Pancreas (tissue), 10 donors: Measurements from ENCODE around the gene MFAP5. TPM values are rescaled to one million over a fixed set of nuclear protein-coding genes. Genes with fewer than 3 reads are reported as not detected.
A peak's percentile ranks its signal among the peaks of the same experiment; 100 is the strongest.
"Not testable (repeated sequence)": the region's sequence is repeated elsewhere in the genome, so short reads cannot be mapped to it uniquely, and the experiment has no call there.

Experiments used
- ATAC-seq, 4 donors: fragments of 200-7000 bp; cut with Tn5 transposase; one replicate each; pipeline versions ENCODE4 v1.8.0 to v1.9.1; 2020; ENCODE audit warnings: mild to moderate bottlenecking in 4 of 4, moderate library complexity in 4 of 4
- DNase-seq, 6 donors: peaks; one replicate each; pipeline ENCODE4 v3.0.0-alpha.2; 2020
- FAIRE-seq: peaks from 2 replicates; lab custom pipeline; 2012; peaks lifted over from hg19 to GRCh38; lab: Jason Lieb, UNC
- H3K27ac ChIP-seq, 4 donors: fragments of 200-600 bp; sonication (generic); 1 replicate in 3 of 4; 2 replicates in 1 of 4; pipeline versions ENCODE4 v1.5.0 to v1.8.0; 2020
- H3K27me3 ChIP-seq, 4 donors: fragments of 200-600 bp; one replicate each; pipeline ENCODE4 v1.8.0; 2021
- H3K36me3 ChIP-seq, 3 donors: fragments of 200-600 bp; sonication (generic) in 1 of 3; one replicate each; pipeline versions ENCODE4 v1.5.0 to v1.8.0; 2020 to 2021
- H3K4me1 ChIP-seq, 3 donors: fragments of 200-600 bp; one replicate each; pipeline ENCODE4 v1.8.0; 2021
- H3K4me3 ChIP-seq, 4 donors: fragments of 200-600 bp; sonication (generic) in 2 of 4; one replicate each; pipeline versions ENCODE4 v1.5.0 to v1.8.0; 2020 to 2021
- H3K9me3 ChIP-seq, 4 donors: fragments of 200-600 bp; one replicate each; pipeline ENCODE4 v1.8.0; 2021
- CTCF ChIP-seq, 4 donors: fragments of 200-600 bp; sonication (generic) in 3 of 4; IDR thresholded peaks; one replicate each; pipeline versions ENCODE4 v1.5.0 to v1.8.0; 2021; ENCODE audit warnings: antibody characterized with exemption in 4 of 4
- WGBS, 2 donors: extraction: QIAGEN DNeasy Blood & Tissue Kit; methylation state at CpG; one replicate each; pipeline ENCODE4 v1.1.7; 2013; 5-methylcytosine and 5-hydroxymethylcytosine counted together
- intact Hi-C, 3 donors: fragments of 100-400 bp; cut with DNase I; formaldehyde crosslinking; loops; one replicate each; pipeline versions ENCODE4 v1.11.1 to v1.14.2; 2022
- polyA plus RNA-seq, 2 donors: library from polyadenylated mRNA; stranded (reverse); fragments of 200-250 nt; gene quantifications; one replicate each; pipeline ENCODE4 v1.2.3, GENCODE V29; 2013
- total RNA-seq, 6 donors: library from RNA; stranded (reverse); fragmentation: NEBNext Ultra II Directional in 4 of 6; extraction: Animal tissue kit (Norgen Biotek cat#: 25700) in 4 of 6; gene quantifications; one replicate each; pipeline versions ENCODE4 v1.2.1 to v1.2.4, GENCODE V29; 2021 to 2023
- donor health status: healthy with polysubstance abuse.
- donor health status: DM: no; HTN: no; CAD: no; lungs with moderate emphysema.
- donor health status: DM: no; HTN: no; CAD: no.
- donor health status: control.
- donor health status: control.
- donor health status: Bipolar disorder and iron deficiency.
- donor health status: DM: yes; HTN: yes; CAD: no.
- donor health status: DM: no; HTN: no; CAD: no.
- donor health status: DM: no; HTN: no; CAD: no.
- donor health status: DM: yes; HTN: yes; CAD: no.

Gene MFAP5
- total and polyA plus RNA-seq, 8 donors = 0.19 to 14.7 (median 4.6) TPM

DNA sequence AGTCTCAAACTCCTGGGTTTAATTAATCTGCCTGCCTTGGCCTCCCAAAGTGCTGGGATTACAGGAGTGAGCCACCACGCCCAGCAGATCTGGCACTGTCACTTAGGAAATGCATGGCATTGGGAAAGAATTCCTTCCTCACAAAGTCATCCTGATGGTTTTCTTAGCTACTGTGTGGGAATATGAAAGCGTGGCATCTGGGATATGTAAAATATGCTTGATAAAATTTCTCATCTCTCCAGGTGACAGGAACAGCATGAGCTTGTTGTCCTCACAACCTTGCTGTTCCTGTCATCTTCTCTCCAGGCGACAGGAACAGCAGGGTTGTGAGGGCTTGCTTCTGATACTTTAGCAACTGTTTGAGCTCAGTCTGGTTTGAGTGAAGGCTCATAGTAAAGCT, 33.9 kb downstream of the MFAP5 start:
- FAIRE-seq (no peak), DNase-seq (no peak), ATAC-seq (no peak)
- H3K4me3 ChIP-seq = no peak overlapping the region
- H3K4me1 ChIP-seq = no peaks in the 10 kb centered on the region
- H3K27ac ChIP-seq = no peak overlapping the region
- TF ChIP-seq CTCF (IDR thresholded peaks at IDR 0.05) = no peak
- intact Hi-C loops = no loop called here
- no peaks in the 10 kb centered on the region for H3K9me3 ChIP-seq
- no peaks in the 10 kb centered on the region for H3K27me3 ChIP-seq
- no peaks in the 10 kb centered on the region for H3K36me3 ChIP-seq
- WGBS, 2 donors = 68 to 69% methylated on average over 3 of the region's 3 CpGs

GRCh38 chr12:8624750-8625149, 37.9 kb downstream of the MFAP5 start:
- H3K27me3 ChIP-seq, H3K9me3 ChIP-seq, FAIRE-seq, H3K4me1 ChIP-seq, intact Hi-C loops, ATAC-seq, H3K27ac ChIP-seq, H3K4me3 ChIP-seq, H3K36me3 ChIP-seq: not testable (repeated sequence)
- WGBS, 2 donors = 97 to 99% methylated on average over 13 to 25 of the region's 26 CpGs
- peak in 1 of 6 donors; percentile 44 for DNase-seq

GRCh38 chr12:8622646-8623045, 40.0 kb downstream of the MFAP5 start:
- Histone ChIP-seq H3K9me3 (no peaks in the 10 kb centered on the region), H3K27ac (no peak overlapping the region), H3K4me1 (no peaks in the 10 kb centered on the region), H3K36me3 (no peaks in the 10 kb centered on the region), H3K4me3 (no peak overlapping the region), H3K27me3 (no peaks in the 10 kb centered on the region)
- FAIRE-seq (no peak), DNase-seq (no peak), ATAC-seq (no peak)
- 57 to 58% methylated on average over 4 of the region's 4 CpGs for WGBS, 2 donors
- intact Hi-C loops = no loop called here
- no peak for TF ChIP-seq CTCF (IDR thresholded peaks at IDR 0.05)

DNA sequence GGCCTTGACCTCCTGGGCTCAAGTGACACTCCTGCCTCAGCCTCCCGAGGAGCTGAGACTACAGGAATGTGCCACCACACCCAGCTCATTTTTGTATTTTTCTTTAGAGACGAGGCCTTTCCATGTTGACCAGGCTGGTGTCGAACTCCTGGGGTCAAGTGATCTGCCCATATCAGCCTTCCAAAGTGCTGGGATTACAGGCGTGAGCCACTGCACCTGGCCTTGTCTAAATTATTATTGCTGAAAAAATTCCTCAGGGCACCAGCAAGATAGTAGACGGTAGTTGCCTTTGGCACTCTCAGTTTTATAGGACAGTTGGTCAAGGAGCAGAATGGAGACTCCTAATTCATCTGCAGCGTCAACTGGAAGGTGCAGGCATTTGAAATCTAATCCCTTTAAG, 47.4 kb downstream of the MFAP5 start:
- Histone ChIP-seq H3K27ac (no peak overlapping the region), H3K4me1 (no peaks in the 10 kb centered on the region), H3K9me3 (no peaks in the 10 kb centered on the region), H3K36me3 (no peaks in the 10 kb centered on the region), H3K4me3 (no peak overlapping the region), H3K27me3 (no peaks in the 10 kb centered on the region)
- DNase-seq = no peak
- 70 to 79% methylated on average over 6 of the region's 6 CpGs for WGBS, 2 donors
- no peak for FAIRE-seq
- no peak for ATAC-seq
- intact Hi-C loops = no loop called here
- TF ChIP-seq CTCF (IDR thresholded peaks at IDR 0.05) = no peak

- H3K4me1 ChIP-seq, DNase-seq, H3K4me3 ChIP-seq, H3K36me3 ChIP-seq, ATAC-seq, H3K9me3 ChIP-seq, intact Hi-C loops, H3K27me3 ChIP-seq, FAIRE-seq, H3K27ac ChIP-seq: not testable (repeated sequence)
- 84 to 100% methylated on average over 1 of the region's 1 CpG for WGBS, 2 donors
These were observed 48.7 kb downstream of the MFAP5 start for GRCh38 chr12:8613881-8614280.

DNA sequence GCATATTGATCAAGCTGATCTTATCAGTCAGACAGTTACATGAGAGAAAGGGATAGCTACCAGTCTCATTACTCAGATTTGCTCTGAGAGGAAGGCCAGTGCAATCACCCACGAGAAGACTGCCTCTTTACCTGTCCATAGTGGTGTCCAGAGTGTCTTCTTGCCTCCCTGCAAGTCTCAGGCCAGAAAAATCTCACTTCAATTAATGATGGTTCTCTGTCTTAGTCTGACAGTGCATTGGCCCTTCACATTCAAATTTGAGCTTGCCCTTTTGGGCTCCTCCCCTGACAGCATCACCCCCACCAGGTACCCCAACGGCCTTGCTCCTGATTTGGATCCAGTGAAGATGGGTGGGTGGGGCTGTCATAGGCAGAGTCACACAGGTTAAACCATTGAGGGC, 50.0 kb downstream of the MFAP5 start, which contains the start of gene AICDA:
Gene AICDA (minus strand): TSS at position 231 of the 400 bp plus-strand sequence. CDS start 92 bp downstream, at position 139.
- WGBS, 2 donors = 49 to 61% methylated on average over 2 of the region's 2 CpGs
- intact Hi-C loops = no loop called here
- Histone ChIP-seq H3K27ac (no peak within 1 kb of the TSS), H3K4me1 (no peaks in the 10 kb centered on the region), H3K27me3 (no peaks in the 10 kb centered on the region), H3K9me3 (no peaks in the 10 kb centered on the region), H3K4me3 (no peak within 1 kb of the TSS), H3K36me3 (no peaks in the 10 kb centered on the region)
- ATAC-seq (no peak), DNase-seq (no peak), FAIRE-seq (no peak)
- no peak for TF ChIP-seq CTCF (IDR thresholded peaks at IDR 0.05)
